Osteocyte (in vitro differentiated cells): ENCODE measurements around the gene HTD2. TPM values are rescaled to one million over a fixed set of nuclear protein-coding genes. Genes with fewer than 3 reads are reported as not detected.
A peak's percentile ranks its signal among the peaks of the same experiment; 100 is the strongest.

Experiments used
- DNase-seq: peaks from one replicate; pipeline ENCODE4 v3.0.0; 2021; ENCODE audit warnings: mixed read lengths; ENCODE audit not compliant: unreplicated experiment; ENCODE audit errors: extremely low spot score
- H3K27ac Mint-ChIP-seq: one replicate; pipeline ENCODE4 v1.8.0; 2021; ENCODE audit warnings: mild to moderate bottlenecking, mixed read lengths; ENCODE audit not compliant: unreplicated experiment
- H3K27me3 Mint-ChIP-seq: one replicate; pipeline ENCODE4 v1.8.0; 2021; ENCODE audit warnings: mixed read lengths; ENCODE audit not compliant: unreplicated experiment
- H3K36me3 Mint-ChIP-seq: one replicate; pipeline ENCODE4 v1.8.0; 2021; ENCODE audit warnings: mixed read lengths; ENCODE audit not compliant: unreplicated experiment
- H3K4me1 Mint-ChIP-seq: one replicate; pipeline ENCODE4 v1.8.0; 2021; ENCODE audit warnings: mixed read lengths; ENCODE audit not compliant: unreplicated experiment
- H3K4me3 Mint-ChIP-seq: one replicate; pipeline ENCODE4 v1.8.0; 2021; ENCODE audit warnings: mild to moderate bottlenecking, moderate library complexity, mixed read lengths; ENCODE audit not compliant: unreplicated experiment
- H3K9me3 Mint-ChIP-seq: one replicate; pipeline ENCODE4 v1.8.0; 2021; ENCODE audit warnings: mixed read lengths; ENCODE audit not compliant: unreplicated experiment
- total RNA-seq: library from RNA; stranded (reverse); gene quantifications from 2 replicates; pipeline ENCODE4 v1.2.1, GENCODE V29; 2021
- TF ChIP-seq, protein P1 (sequence below): fragments of 200-600 bp; sonication (generic); IDR thresholded peaks from 2 replicates; pipeline ENCODE4 v1.5.0; 2021; ENCODE audit warnings: antibody characterized with exemption, mild to moderate bottlenecking, moderate library complexity

Gene HTD2
- total RNA-seq, 1 donor from 2014 or later, result 3.2 TPM

DNA sequence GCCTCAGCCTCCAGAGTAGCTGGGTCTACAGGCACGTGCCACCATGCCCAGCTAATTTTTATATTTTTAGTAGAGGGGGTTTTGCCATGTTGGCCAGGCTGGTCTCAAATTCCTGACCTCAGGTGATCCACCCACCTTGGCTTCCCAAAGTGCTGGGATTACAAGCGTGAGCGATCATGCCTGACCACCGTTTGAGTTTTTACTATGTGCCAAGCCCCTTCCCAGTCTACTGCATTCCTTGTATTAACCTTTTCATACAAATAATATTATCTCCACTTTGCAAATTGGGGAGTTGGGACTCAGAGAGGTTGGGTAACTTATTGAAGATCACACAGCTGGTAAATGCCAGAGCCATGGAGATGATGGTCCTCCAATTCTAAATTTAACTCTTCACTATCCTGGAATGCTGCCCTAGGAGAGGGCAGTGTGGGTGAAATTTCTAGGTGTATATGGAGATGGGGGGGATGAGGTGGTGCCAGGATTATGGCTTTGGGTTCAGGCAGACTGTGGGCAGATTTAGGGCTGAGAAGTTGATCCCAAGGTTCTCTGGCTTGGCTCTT is 25.4 kb downstream of the HTD2 start:
- Mint-ChIP-seq H3K27ac (peak overlapping the region; percentile 57), H3K4me3 (peak overlapping the region; percentile 18), H3K4me1 (peaks cover 47% of the 10 kb centered on the region), H3K9me3 (no peaks in the 10 kb centered on the region), H3K27me3 (no peaks in the 10 kb centered on the region), H3K36me3 (peaks cover 2% of the 10 kb centered on the region)
- TF ChIP-seq, protein P1, sequence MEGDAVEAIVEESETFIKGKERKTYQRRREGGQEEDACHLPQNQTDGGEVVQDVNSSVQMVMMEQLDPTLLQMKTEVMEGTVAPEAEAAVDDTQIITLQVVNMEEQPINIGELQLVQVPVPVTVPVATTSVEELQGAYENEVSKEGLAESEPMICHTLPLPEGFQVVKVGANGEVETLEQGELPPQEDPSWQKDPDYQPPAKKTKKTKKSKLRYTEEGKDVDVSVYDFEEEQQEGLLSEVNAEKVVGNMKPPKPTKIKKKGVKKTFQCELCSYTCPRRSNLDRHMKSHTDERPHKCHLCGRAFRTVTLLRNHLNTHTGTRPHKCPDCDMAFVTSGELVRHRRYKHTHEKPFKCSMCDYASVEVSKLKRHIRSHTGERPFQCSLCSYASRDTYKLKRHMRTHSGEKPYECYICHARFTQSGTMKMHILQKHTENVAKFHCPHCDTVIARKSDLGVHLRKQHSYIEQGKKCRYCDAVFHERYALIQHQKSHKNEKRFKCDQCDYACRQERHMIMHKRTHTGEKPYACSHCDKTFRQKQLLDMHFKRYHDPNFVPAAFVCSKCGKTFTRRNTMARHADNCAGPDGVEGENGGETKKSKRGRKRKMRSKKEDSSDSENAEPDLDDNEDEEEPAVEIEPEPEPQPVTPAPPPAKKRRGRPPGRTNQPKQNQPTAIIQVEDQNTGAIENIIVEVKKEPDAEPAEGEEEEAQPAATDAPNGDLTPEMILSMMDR, result no peak
- no peak for DNase-seq

DNA sequence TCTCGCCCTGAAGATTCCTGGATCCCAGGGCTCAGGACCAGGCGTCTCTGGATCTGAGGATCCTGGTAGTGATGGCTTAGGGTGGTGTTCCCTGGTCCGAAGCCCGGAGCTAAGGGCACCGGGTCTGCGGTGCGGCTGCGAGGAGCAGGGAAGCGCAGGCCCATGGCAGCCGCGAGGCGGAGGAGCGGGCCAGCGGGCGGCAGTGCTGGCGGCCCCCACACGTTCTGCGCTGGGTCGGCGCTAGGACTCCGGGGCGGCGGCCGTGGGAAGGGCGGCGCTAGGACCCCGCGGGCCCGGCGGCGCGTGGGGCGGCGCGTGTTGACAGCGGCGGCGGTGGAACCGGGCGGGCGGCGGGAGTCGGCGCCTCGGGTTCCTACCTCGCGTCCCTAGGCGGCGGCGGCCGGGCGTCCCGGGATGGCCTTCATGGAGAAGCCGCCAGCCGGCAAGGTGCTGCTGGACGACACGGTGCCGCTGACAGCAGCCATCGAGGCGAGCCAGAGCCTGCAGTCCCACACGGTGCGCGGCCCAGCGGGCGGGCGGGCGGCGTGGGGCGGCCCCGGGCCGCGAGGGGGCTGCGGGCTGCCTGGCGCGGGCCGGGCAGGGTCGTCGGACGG is 26.4 kb downstream of the HTD2 start, which contains the start of gene PXK:
Gene PXK (plus strand): TSS at position 318 of the 614 bp plus-strand sequence. CDS start 97 bp downstream, at position 415.
- Mint-ChIP-seq H3K27ac (peak within 1 kb of the TSS; percentile 98), H3K4me1 (peaks cover 52% of the 10 kb centered on the region)
- TF ChIP-seq, protein P1, result peak; percentile 33

DNA sequence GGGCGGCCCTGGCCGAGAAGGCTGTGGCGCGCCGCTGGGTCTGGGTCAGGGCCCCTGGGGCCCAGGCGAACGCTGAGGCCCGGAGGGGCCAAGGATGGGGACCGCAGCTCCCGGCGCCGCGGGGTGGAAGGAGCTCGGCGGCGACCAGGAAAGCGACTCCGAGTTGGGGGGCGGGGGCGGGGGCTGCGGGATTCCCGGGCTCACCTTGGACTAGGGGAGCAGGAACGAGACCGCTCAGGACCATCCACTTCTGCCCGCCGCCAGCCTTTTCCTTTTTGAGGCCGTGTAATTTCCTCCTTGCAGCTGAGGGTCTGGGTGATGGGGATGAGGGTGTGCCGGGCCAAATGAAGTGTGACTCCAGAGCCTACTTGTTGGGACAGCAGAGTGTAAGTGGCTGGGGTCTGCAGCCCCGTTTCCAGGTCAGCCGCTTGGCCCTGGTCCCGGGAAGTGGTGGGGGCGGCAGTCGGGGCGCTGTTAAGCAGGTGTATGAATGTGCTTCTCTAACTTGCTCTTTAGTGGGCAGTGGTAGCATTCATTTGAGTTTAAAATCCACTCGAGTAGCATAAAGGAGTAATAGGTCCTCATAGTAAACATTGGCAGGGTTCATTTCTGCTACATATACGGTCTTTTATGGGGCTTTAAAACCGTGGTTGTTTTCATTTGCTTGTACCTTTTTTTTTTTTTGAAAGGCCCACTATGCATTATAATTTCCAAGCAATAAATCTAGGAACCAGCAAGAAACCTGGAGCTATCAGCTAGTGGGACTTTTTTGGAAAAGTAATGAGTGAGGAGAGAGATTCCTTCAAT is 27.1 kb downstream of the HTD2 start:
- no peaks in the 10 kb centered on the region for H3K27me3 Mint-ChIP-seq
- peak overlapping the region; percentile 99 for H3K4me3 Mint-ChIP-seq

More for the DNA sequence above, 26.4 kb downstream of the HTD2 start, which contains the start of gene PXK:
- Mint-ChIP-seq H3K36me3 (peaks cover 2% of the 10 kb centered on the region), H3K9me3 (no peaks in the 10 kb centered on the region), H3K27me3 (no peaks in the 10 kb centered on the region), H3K4me3 (peak within 1 kb of the TSS; percentile 99)
- DNase-seq, result peak; percentile 90

DNA sequence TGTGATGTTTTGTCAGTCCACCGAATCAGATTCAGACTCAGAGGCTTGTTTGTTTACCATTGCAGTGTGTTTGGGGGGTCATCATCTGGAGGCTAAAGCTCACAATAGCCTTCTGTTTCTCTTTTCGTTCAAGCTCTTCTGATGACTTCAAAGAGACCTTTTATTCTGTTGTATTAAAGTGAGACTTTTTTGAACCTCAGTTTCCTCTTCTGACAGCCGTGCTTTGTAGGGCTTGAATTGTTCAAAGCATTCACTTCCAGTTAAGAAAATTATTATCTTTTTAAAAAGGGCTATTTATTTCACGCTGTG is 27.6 kb downstream of the HTD2 start:
- peaks cover 52% of the 10 kb centered on the region for H3K4me1 Mint-ChIP-seq
- peak overlapping the region; percentile 98 for H3K27ac Mint-ChIP-seq

More for the DNA sequence above, 27.1 kb downstream of the HTD2 start:
- peak overlapping the region; percentile 98 for H3K27ac Mint-ChIP-seq
- peaks cover 52% of the 10 kb centered on the region for H3K4me1 Mint-ChIP-seq
- H3K9me3 Mint-ChIP-seq, result no peaks in the 10 kb centered on the region
- TF ChIP-seq, protein P1, result peak; percentile 39
- no peak for DNase-seq
- peaks cover 2% of the 10 kb centered on the region for H3K36me3 Mint-ChIP-seq

More for the DNA sequence above, 27.6 kb downstream of the HTD2 start:
- TF ChIP-seq, protein P1, result no peak
- Mint-ChIP-seq H3K4me3 (peak overlapping the region; percentile 99), H3K36me3 (peaks cover 5% of the 10 kb centered on the region), H3K27me3 (no peaks in the 10 kb centered on the region), H3K9me3 (no peaks in the 10 kb centered on the region)
- DNase-seq, result no peak
